B cell (primary cell): ENCODE results near the gene SERBP1.

Experiments
- EZH2 ChIP-seq: IDR thresholded peaks from 2 replicates; pipeline ENCODE4 v1.6.1; 2012; ENCODE audit warnings: borderline replicate concordance, low read depth, mild to moderate bottlenecking, moderate library complexity, low read length; ENCODE audit not compliant: insufficient read depth, poor library complexity, severe bottlenecking
- TF ChIP-seq, protein P1 (sequence below): fragments of 200-600 bp; IDR thresholded peaks from one replicate; pipeline ENCODE4 v1.8.0; 2022; ENCODE audit warnings: antibody characterized with exemption, mild to moderate bottlenecking

- TF ChIP-seq, protein P1, sequence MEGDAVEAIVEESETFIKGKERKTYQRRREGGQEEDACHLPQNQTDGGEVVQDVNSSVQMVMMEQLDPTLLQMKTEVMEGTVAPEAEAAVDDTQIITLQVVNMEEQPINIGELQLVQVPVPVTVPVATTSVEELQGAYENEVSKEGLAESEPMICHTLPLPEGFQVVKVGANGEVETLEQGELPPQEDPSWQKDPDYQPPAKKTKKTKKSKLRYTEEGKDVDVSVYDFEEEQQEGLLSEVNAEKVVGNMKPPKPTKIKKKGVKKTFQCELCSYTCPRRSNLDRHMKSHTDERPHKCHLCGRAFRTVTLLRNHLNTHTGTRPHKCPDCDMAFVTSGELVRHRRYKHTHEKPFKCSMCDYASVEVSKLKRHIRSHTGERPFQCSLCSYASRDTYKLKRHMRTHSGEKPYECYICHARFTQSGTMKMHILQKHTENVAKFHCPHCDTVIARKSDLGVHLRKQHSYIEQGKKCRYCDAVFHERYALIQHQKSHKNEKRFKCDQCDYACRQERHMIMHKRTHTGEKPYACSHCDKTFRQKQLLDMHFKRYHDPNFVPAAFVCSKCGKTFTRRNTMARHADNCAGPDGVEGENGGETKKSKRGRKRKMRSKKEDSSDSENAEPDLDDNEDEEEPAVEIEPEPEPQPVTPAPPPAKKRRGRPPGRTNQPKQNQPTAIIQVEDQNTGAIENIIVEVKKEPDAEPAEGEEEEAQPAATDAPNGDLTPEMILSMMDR = no peak
- no peak for TF ChIP-seq EZH2
These were observed 41.9 kb upstream of the SERBP1 start for GRCh38 chr1:67472056-67472455.
